Retinal pigment epithelial cell (primary cell): ENCODE measurements around the gene RBM39.

Source experiments
- DNase-seq: peaks from one replicate; pipeline ENCODE4 v3.0.0-alpha.2; 2010; ENCODE audit warnings: low read depth
- H3K4me3 ChIP-seq: 2 replicates; pipeline ENCODE4 v1.5.1; 2011; ENCODE audit warnings: mild to moderate bottlenecking, low read length, control low read depth, moderate library complexity
- TF ChIP-seq, protein P1 (sequence below): conservative IDR thresholded peaks from 2 replicates; pipeline ENCODE4 v1.5.1; 2011; ENCODE audit warnings: low read depth, low read length, control low read depth, inconsistent platforms

Gene RBM39

DNA sequence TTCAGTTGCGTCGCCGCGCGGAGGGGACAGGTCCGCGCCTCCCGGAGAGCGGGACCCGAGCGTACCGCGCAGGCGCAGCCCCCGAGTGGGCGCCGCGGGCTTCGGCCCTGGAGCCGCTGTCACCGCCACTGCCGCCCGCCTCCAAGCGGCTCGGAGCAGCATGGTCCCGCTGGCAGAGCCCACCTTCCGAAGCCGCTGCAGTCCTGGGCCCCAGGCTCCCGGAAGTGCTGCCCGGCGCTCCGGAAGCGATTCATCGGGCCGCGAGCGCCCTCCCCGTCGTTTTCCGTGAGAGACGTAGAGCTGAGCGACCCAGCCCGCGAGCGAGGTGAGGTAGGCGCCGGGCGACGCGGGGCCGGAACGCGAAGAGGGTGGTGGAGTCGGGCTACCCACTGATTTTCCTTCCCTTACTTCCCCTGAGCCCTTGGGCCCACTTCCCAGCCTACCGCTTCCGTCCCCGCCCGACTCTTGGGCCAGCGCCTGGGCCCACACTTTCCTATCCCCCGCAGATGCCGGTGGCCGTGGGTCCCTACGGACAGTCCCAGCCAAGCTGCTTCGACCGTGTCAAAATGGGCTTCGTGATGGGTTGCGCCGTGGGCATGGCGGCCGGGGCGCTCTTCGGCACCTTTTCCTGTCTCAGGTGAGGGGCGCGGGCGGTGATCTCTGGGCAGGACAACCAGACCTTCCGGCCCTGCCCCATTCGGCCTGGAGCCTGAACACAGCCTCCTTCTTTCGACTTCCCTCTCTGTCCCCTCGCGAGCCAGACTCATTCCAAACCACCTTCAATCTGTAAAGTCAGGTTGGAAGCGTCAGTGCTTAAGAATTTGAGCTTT, 42.7 kb downstream of the RBM39 start, which contains the start of the genes NFS1 and ROMO1:
Gene NFS1 (minus strand): TSS at position 226 of the 830 bp plus-strand sequence. CDS start 64 bp downstream, at position 162.
Gene ROMO1 (plus strand): TSS at position 279 of the 830 bp plus-strand sequence. CDS start 228 bp downstream, at position 507.
- TF ChIP-seq, protein P1, sequence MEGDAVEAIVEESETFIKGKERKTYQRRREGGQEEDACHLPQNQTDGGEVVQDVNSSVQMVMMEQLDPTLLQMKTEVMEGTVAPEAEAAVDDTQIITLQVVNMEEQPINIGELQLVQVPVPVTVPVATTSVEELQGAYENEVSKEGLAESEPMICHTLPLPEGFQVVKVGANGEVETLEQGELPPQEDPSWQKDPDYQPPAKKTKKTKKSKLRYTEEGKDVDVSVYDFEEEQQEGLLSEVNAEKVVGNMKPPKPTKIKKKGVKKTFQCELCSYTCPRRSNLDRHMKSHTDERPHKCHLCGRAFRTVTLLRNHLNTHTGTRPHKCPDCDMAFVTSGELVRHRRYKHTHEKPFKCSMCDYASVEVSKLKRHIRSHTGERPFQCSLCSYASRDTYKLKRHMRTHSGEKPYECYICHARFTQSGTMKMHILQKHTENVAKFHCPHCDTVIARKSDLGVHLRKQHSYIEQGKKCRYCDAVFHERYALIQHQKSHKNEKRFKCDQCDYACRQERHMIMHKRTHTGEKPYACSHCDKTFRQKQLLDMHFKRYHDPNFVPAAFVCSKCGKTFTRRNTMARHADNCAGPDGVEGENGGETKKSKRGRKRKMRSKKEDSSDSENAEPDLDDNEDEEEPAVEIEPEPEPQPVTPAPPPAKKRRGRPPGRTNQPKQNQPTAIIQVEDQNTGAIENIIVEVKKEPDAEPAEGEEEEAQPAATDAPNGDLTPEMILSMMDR: peak; percentile 1
- peak within 1 kb of the TSS; percentile 94 for H3K4me3 ChIP-seq
- peak; percentile 35 for DNase-seq

DNA sequence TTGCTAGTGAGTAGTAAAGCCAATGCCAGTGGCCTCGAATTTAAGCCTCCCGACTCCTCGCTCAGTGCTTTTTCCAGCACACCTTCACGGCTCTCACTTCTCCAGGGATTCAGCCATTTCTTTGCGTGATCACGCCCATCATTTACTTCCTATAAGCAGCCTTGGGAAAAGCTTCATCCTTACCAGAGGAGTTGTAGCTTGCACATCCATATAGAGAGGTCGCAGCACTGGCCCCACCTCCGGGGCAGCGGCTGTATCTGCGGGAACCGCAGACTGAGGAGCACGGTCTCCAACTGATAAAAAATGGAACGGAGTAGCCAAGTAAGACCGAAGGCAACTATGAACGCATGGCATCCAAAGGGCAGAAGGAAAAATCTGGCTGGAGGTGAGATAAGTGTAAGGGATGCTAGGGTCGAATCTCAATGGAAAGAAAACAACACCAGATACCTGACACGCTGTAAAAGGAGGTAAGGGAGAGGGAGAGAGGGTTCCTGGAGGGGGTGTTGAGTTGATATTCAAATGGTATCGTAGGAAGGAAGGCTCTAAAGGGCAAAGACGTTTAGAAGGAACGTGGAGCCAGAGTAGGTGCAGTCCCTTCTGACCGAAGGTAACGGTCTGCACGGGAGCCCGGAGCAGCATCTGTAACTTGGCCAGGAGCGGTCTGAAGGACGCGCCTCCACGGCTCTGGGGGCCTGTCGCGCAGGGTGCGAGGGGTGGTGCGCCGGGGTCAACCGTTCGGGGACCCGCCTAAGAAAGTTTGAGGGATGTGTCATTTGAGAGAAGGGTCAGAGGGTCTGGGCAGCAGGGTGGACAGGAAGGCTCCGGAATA, 43.5 kb downstream of the RBM39 start:
- TF ChIP-seq, protein P1: no peak
- H3K4me3 ChIP-seq: peak overlapping the region; percentile 94
- no peak for DNase-seq

DNA sequence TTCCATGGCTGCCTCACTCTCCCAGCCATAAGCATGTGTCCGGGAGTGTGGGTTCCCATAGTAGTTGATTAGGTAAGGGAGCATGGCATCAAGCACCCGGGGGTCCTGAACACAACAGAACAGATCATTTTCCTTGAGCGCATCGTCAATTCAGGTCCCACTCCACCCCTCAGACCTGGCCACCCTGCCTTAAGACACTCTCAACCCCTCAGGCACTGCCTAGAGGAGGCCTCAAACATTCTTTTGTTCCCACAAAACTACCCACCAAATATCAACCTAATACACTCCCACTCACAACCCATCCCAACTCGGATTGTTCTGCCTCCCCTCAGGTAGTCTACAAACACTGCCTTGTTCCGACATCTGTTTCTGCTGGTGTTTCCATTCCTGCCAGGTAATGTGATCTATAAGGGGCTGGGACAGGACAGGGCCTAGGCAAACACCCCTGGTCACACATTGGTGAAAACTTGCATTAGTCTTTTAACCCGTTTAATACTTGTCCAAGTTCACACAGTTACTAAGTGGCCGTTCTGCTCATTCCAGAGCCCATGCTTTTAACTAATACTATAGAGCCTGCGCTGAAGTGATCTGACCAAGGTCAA, 44.3 kb downstream of the RBM39 start:
- peak overlapping the region; percentile 94 for H3K4me3 ChIP-seq
- no peak for DNase-seq
- TF ChIP-seq, protein P1: no peak

DNA sequence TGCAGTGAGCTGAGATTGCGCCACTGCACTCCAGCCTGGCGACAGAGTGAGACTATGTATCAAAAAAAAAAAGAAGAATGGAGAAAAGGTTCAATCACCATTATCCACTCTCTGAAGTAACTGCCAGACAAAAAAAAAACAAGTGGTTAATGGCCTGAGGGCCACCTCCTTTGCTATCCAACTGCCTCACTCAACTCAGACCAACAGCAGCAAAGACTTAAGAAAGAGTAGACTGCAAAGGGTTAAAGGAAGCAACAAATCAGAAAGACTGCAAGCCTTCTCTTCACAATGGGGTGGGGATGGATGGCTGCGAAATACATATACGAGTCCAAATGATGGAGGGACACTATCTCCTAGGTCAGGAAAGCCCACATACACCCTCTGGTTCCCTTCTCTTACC, 46.1 kb downstream of the RBM39 start:
- no peak overlapping the region for H3K4me3 ChIP-seq
- DNase-seq: no peak
- TF ChIP-seq, protein P1: no peak

DNA sequence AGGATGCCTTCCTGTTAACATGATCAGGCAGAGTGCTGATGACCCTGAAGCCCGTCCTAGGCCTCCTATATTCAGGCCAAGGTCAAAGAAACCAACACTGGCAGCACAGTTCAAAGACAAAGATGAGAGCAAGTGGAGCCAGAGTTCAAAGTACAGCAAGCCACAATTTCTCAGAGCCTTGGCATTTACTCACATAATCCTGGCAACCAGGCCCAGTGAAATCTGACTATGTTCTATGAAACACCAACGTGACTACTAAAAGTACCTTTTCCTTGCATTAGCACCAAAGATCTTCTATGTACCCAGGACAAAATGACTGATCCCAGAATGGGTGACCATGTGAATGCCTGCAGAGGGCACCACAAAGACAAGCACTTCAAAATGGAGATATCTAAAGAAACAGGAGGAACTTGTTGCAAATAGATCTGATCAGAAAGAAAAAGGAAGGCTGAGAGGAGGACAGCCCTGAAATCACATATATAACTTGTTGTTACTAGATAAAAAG, 46.8 kb downstream of the RBM39 start:
- TF ChIP-seq, protein P1: no peak
- no peak for DNase-seq
- no peak overlapping the region for H3K4me3 ChIP-seq

DNA sequence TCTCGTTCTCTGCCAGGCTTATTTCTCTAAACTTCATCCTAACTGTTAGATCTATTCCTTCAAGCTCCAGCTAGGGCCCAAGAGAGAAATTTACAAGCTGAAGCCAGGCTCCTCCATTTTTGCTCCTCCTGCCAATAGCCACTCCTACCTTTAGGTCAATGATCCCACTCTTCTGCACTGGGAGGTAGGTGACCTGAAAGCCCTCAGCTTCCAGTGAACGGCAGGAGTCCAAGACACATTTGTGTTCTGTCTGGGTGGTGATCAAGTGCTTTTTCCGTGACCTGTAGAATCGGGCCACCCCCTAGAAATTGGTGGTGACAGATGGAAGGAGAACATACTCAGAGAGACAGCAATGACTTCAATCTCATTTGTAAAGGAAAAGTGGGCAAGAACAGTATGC, 51.8 kb downstream of the RBM39 start:
- H3K4me3 ChIP-seq: no peak overlapping the region
- TF ChIP-seq, protein P1: no peak
- DNase-seq: no peak
